SU-DHL-6 (cell line): ENCODE results near the gene ADGRB3.

ENCODE experiments used
- H2AFZ ChIP-seq: fragments of 200-600 bp; sonication (generic); 2 replicates; pipeline ENCODE4 v1.6.1; 2014; ENCODE audit warnings: low read depth, mild to moderate bottlenecking, moderate library complexity, mixed read lengths, antibody characterized with exemption, low read length; ENCODE audit not compliant: severe bottlenecking
- H3F3A ChIP-seq: fragments of 200-600 bp; shearing (Covaris generic); 2 replicates; pipeline ENCODE4 v1.6.0; 2016; ENCODE audit warnings: antibody characterized with exemption, mild to moderate bottlenecking; ENCODE audit not compliant: insufficient read depth
- H3K27ac ChIP-seq: fragments of 200-600 bp; sonication (generic); 2 replicates; pipeline ENCODE4 v1.5.1; 2016; ENCODE audit warnings: low read depth, mild to moderate bottlenecking, low read length, moderate library complexity, mixed read lengths
- H3K27me3 ChIP-seq: fragments of 200-600 bp; sonication (generic), shearing (Covaris generic); 2 replicates; pipeline ENCODE4 v1.6.0; 2014; ENCODE audit warnings: mild to moderate bottlenecking, low read length
- H3K36me3 ChIP-seq: fragments of 200-600 bp; sonication (generic); 2 replicates; pipeline ENCODE4 v1.6.1; 2014; ENCODE audit warnings: mild to moderate bottlenecking, low read length, mixed read lengths
- H3K4me2 ChIP-seq: fragments of 300-600, 200-600 bp; shearing (Covaris generic), sonication (generic); 2 replicates; pipeline ENCODE4 v1.6.0; 2014; ENCODE audit warnings: low read length, low read depth, mild to moderate bottlenecking; ENCODE audit not compliant: poor library complexity, severe bottlenecking
- H3K4me3 ChIP-seq: fragments of 200-600 bp; sonication (generic); 2 replicates; pipeline ENCODE4 v1.5.1; 2014; ENCODE audit warnings: antibody characterized with exemption, low read length, mild to moderate bottlenecking, mixed read lengths; ENCODE audit not compliant: insufficient read depth, poor library complexity, severe bottlenecking
- H3K79me2 ChIP-seq: fragments of 200-600 bp; sonication (generic); 2 replicates; pipeline ENCODE4 v1.6.1; 2014; ENCODE audit warnings: mild to moderate bottlenecking, low read length, moderate library complexity; ENCODE audit not compliant: insufficient read depth
- H3K9ac ChIP-seq: fragments of 200-600 bp; sonication (generic); 2 replicates; pipeline ENCODE4 v1.7.0; 2014; ENCODE audit warnings: mild to moderate bottlenecking, low read length
- H3K9me2 ChIP-seq: fragments of 200-600 bp; sonication (generic); replicated peaks from 2 replicates; pipeline ENCODE4 v1.6.1; 2014; ENCODE audit warnings: low read length; ENCODE audit not compliant: insufficient read depth
- H3K9me3 ChIP-seq: fragments of 200-600 bp; sonication (generic); 2 replicates; pipeline ENCODE4 v1.6.1; 2014; ENCODE audit warnings: low read length, mixed read lengths; ENCODE audit not compliant: insufficient read depth
- H4K20me1 ChIP-seq: fragments of 200-600 bp; sonication (generic); 2 replicates; pipeline ENCODE4 v1.6.1; 2014; ENCODE audit warnings: low read depth, mild to moderate bottlenecking, antibody characterized with exemption, low read length, moderate library complexity, mixed read lengths
- CTCF ChIP-seq: fragments of 200-600 bp; sonication (generic); IDR thresholded peaks from one replicate; pipeline ENCODE4 v1.5.1; 2017; ENCODE audit warnings: antibody characterized with exemption, mild to moderate bottlenecking, low read length, moderate library complexity; ENCODE audit not compliant: insufficient read depth, poor library complexity, severe bottlenecking
- EZH2phosphoT487 ChIP-seq: fragments of 200-600 bp; sonication (generic), shearing (Covaris generic); conservative IDR thresholded peaks from 2 replicates; pipeline ENCODE4 v1.6.1; 2018; ENCODE audit warnings: mild to moderate bottlenecking, antibody characterized with exemption, low read length, moderate library complexity, mixed read lengths

ADGRB3 gene

GRCh38 chr6:69138893-69139494 lies 503.9 kb downstream of the ADGRB3 start:
- no peak overlapping the region for H3K4me3 ChIP-seq
- H3K9me2 ChIP-seq: no peaks in the 10 kb centered on the region
- no peaks in the 10 kb centered on the region for H4K20me1 ChIP-seq

GRCh38 chr6:69145062-69145461 lies 510.0 kb downstream of the ADGRB3 start:
- Histone ChIP-seq H3K27ac (no peak overlapping the region), H3K4me2 (no peak overlapping the region), H3K9ac (no peak overlapping the region), H4K20me1 (no peaks in the 10 kb centered on the region), H3K36me3 (no peaks in the 10 kb centered on the region), H3K27me3 (no peaks in the 10 kb centered on the region), H3K9me2 (no peaks in the 10 kb centered on the region), H3K4me3 (no peak overlapping the region), H3K79me2 (no peaks in the 10 kb centered on the region), H3K9me3 (no peaks in the 10 kb centered on the region), H2AFZ (no peak overlapping the region), H3F3A (no peaks in the 10 kb centered on the region)
- TF ChIP-seq EZH2phosphoT487 (no peak), CTCF (no peak)

More at GRCh38 chr6:69138893-69139494, 503.9 kb downstream of the ADGRB3 start:
- H3K27me3 ChIP-seq: no peaks in the 10 kb centered on the region
- H3K4me2 ChIP-seq: no peak overlapping the region
- no peaks in the 10 kb centered on the region for H3K9me3 ChIP-seq
- H3K79me2 ChIP-seq: no peaks in the 10 kb centered on the region
- no peak overlapping the region for H3K27ac ChIP-seq
- H3F3A ChIP-seq: no peaks in the 10 kb centered on the region
- H3K36me3 ChIP-seq: no peaks in the 10 kb centered on the region
- no peak overlapping the region for H3K9ac ChIP-seq
- H2AFZ ChIP-seq: no peak overlapping the region
- no peak for TF ChIP-seq CTCF

GRCh38 chr6:69146385-69146784 lies 511.3 kb downstream of the ADGRB3 start:
- Histone ChIP-seq H3K9ac (no peak overlapping the region), H3K9me3 (no peaks in the 10 kb centered on the region), H4K20me1 (no peaks in the 10 kb centered on the region), H2AFZ (no peak overlapping the region), H3K4me2 (no peak overlapping the region), H3K36me3 (no peaks in the 10 kb centered on the region), H3K27ac (no peak overlapping the region), H3K27me3 (no peaks in the 10 kb centered on the region), H3K9me2 (no peaks in the 10 kb centered on the region), H3F3A (no peaks in the 10 kb centered on the region), H3K79me2 (no peaks in the 10 kb centered on the region), H3K4me3 (no peak overlapping the region)
- TF ChIP-seq CTCF (no peak), EZH2phosphoT487 (no peak)
